ENCODE results near the gene MAP4K2.

Gene MAP4K2

DNA sequence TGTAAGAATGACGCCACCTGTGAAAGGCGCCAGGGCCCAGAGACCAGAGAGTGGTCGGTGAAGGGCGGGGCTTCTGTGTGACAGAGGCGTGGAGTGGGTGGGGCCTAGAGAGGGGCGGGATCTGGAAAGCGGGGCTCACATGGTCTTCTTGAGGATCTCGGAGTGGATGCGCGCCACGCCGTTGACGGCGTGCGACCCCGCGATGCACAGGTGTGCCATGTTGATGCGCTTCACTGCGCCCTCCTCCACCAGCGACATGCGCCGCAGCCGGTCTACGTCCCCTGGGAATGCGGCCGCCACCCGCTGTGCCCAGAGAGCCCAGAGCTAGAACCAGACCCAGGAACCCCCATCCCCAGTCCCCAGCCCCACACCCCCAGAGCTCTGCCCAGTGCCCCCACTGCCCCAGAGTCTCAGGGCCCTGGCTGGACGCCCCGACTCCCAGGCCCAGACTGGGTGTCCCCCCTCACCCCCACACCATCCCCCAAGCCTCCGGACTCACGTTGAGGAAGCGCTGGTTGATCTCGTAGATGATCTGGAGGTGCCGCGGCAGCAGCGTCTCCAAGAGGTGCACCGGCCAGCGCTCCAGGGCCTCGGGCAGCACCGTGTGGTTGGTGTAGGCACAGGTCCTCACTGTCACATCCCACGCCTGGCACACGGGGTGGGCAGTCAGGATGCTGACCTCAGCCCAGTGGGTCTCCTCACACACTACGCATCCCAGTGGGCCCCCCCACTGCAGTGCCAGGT is 49.5 kb downstream of the MAP4K2 start:
- DNase-seq = no peak

DNA sequence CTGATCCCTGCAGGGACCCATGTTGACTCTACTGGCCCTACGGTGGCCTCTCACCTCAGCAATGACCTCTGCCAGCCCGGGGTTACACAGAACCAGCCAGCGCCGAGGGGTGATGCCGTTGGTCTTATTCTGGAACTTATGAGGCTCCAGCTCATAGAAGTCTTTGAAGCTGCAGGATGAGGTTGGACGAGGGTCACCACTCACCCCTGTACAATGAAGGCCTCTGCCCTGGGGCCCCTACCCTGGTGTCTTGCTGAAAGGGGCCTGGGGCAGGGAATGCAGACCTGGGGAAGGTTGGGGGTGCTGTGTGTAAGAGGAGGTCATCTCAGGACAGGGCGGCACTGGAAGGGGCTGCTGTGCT is 50.0 kb downstream of the MAP4K2 start:
- no peak for DNase-seq

DNA sequence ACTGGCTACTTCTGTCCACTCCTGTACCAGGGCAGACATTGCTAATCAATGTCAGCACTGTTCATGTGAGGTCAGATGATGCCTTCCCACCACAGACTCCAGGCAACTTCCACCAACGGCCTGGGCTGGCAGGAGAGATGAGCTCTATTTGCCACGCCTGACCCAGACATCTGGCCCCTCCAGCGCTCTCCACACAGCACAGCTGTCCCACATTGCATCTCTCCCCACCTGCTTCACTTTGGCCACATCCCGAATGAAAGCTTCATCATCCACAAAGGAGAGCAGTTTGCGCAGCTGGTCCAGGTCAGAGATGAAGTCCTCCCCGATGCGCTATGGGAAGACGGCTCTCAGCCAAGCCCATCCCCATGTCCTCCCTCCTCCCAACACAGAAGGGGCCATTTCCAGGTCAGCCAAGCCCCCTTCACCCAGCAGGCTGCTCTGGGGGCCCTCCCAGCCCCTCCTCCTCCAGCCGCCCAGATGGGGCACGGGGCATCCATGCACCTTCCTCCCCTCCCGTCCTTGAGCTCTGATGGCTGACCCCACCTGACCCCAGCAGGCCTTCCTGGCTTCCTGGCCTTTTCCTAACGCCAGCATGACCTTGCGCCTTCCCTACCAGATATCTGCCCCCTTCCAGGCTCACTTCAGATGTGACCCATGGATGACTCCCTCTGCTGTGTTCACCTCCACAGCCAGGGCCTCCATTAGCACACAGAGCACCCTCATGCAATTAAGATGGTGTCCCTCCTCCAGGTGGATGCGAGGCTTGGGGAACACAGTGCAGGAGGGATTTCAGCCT is 50.6 kb downstream of the MAP4K2 start:
- DNase-seq = no peak

DNA sequence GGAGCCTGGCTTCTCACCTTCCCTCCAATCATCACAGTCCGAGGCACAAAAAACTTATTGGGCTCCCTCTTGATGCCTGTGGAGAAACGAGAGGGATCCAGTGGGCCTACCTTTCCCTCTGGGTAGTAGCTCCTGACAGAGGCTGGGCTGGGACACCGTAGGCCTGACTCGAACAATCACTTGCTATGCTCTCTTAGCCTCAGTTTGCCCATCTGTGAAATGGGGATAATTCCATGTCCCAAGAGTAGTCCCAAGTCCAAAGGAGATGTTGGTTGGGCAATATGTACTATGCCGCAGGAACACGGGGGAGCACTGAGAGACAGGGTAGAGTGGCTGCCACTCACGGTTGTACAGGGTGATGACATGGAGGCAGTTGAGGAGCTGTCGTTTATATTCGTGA is 51.4 kb downstream of the MAP4K2 start:
- DNase-seq = no peak

DNA sequence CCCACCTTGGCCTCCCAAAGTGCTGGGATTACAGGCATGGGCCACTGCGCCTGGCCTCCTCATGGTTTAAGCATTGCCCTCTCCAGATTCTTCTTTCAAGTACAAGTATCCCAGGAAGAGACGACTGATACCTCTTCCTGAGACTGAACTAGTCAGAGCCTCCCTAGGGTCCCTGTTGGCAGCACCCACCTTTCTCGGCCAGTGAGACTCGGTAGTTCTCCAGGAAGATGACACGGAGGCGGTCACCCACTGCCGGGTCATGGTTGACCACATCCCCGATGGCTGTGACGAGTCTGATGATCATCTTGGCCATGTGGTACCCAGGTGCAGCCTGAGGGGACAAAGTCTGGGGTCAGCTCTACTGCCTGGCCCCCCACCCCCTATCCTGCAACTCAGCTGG is 51.9 kb downstream of the MAP4K2 start:
- DNase-seq = no peak

DNA sequence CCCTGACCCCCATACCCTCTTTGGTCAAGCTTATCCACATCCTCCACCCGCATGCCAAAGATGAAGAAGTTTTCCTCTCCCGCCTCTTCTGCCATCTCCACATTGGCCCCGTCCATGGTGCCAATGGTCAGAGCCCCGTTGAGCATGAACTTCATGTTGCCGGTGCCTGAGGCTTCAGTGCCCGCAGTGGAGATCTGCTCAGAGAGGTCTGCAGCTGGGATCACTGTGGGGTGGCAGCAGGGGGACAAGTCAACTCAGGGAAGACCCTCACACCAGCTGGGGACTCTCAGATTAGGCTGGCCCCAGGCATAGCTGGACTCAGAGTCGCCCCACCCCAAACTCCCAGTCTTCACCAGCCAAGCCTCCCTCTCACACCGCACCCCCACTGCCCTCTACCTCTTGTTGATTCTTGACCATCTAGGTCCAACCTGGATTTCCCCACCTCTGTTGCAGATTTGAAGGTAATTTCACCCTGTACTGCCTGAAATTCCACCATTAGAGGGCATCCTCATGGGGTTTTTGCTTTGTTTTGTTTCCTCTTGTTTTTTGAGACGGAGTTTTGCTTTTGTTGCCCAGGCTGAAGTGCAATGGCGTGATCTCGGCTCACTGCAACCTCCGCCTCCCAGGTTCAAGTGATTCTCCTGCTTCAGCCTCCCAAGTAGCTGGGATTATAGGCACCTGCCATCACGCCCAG is 52.5 kb downstream of the MAP4K2 start:
- DNase-seq = no peak

DNA sequence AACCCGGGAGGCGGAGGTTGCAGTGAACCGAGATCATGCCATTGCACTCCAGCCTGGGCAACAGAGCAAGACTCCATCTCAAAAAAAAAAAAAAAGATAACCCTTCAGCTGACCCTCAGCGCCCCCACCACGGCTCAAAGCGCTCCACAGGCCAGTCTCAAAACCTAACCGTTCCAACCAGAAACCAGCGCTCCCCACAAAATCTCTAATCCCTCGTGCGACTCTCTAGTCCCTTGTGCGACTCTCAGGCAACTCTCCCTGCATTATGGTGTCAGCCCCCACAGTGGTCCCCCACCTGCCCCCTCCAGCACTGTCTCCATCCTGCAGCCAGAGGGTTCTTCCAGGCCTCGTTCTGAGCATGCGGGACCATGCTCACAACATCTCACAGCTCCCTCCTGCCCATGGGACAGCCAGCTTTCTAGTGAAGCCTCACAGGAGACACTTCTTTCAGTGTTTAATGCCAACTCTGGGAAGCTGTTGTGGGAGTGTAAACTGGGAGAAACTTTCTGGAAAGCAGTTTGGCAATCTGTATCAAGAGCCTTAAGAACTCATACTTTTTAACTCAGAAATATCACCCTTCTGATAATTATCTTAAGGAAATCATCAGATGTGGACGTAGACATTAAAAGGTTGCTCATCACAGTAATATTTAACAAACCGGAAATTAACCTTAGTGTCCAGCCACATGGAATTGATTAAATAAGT is 54.9 kb downstream of the MAP4K2 start:
- no peak for DNase-seq

DNA sequence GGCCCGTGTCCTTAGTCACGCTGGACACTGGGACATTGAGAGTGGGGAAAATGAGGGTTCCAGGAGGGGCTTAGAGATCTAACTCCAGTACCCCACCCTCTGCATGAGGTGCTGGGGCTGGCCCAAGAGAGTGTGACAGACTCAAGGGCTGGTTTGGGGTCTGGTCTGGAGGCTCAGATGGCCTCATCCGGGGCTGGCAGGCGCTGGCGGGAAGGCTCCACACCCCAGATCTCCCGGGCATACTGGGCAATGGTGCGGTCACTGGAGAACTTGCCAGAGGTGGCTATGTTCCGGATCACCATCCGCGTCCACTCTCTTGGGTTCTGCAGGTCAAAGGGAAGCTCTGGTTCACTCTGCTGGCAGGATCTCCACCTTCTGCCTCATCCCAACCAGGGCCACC is 56.5 kb downstream of the MAP4K2 start:
- no peak for DNase-seq

DNA sequence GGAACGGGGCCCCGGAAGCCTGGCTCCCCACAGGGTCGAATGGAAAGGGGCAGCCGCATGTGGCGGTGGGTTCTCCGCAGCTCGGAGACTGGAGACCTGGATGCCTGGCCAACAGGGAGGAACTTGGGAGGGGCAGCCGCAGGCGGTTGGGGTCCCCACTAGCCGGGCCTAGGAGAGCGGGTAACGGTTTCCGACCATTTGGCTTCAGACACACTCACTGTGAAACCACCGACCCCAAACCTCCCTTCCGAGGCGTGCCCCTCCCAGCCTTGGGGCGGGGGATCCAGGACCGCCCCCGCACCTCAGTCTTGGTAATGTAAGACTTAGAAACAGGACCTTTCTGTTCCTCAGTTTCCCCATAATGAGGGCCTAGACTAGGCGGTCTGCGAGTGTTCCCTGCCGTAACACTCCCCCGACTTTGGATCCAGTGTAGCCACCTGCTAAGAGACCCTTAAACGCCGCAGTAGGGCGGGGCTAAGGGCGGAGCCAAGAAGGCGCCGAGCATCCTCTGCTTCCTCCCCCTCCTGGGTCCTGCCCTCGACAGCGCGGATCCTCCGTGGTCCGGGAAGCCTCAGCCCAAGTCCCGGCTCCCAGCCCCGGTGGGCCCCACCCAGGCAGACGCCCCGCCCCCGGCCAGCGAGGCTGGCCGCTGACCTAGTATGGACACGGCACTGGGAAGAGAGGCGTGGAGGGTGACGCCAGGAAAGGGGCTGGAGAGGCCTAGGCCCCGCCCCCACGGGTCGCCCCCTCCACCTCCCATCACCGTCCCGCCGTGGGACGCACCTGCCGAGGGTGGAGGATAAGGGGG is 57.3 kb downstream of the MAP4K2 start:
- peak; percentile 98 for DNase-seq

DNA sequence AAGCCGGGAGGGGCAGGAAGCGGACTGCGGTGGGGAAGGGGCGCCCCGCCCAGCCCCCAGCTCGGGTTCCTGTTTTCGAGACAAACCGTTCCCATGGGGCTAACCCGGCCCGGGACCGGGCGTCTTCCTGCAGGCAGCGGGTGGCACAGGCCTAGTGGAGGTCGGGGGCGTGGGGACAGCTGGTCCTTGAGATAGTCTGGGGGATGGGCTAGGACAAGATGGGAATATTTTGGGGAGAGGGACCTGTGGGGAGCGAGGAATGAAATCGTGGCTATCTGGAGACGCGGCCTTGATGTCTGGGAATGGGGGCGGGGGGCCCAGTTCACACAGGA is 57.9 kb downstream of the MAP4K2 start:
- peak; percentile 96 for DNase-seq

DNA sequence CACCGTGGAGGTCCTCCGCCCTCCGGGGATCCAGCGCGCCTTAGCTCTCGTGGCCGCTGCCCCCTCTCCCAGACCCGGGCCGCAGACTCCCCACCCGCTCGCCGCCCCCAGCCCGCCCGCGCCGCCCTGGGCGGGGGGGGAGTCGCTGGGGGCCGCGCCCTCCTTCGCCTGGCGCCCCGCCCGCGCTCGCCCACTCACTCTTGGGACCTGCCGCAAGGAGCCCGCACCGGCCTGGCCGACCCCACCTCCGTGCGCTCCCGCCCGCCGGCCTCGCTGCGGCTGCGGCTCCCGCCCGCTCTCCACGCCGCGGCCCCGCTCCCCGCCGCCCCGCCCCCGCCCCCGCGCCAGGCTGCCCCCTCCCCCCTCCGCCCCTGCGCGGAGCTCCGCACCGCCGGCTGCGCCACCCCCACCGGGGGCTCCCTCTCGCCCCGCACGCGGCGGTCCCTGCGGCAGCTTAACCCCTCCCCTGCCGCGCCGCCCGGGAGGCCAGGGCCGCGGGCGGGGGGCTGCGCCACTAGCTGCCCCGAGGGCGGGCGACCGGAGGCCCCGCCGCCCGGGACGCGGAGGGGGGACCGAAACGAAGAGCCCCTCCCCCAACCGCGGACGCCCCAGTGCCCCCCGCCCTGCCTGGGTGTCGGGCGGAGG is 58.3 kb downstream of the MAP4K2 start:
- DNase-seq = peak; percentile 86

DNA sequence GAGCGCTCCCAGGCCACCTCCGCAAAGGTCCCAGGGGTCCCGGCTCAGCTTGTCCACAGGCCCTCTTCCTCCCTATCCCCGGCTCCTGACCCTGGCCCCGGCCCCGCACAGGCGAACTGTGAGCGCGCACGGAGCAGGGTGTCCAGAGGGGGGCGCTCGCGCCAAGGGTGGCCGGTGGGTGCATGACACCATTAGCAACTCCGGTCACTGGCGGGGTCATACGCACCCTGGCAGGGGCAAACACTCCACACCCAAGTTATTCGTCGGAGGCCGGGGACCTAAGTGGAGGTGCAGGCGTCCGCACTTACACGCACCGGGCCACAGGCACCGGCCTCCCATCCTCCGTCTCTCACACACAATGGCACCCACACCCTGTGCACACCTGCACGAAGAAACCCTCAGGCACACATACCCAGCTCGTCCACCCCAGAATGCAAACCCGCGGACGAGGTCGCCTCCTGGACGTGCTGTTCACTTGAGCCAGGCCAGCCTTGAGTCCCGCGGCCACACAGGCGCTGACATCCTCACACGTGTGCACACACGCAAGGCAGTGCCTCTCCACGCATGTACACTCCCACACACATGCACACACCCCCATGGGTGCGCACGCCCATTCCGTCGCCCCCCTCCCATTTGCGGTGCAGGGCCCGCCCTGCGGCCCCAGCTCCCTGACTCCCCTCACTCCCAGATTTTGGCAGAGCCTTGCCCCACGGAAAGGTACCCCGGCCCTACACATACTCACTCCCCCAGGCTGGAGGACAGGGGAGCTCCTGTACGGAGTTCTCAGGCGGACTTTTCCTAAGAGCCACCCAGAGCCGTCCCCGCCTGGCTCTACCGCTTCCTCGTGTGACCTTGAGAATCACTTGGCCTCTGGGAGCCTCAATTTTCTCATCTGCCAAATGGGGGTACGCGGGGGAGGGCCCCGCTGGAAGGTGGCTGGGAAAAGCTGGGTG is 59.1 kb downstream of the MAP4K2 start, which contains the start of gene RASGRP2:
RASGRP2 (minus strand) TSS at position 552 of the 953 bp plus-strand sequence. CDS start 1,276 bp downstream, outside the sequence.
- DNase-seq = peak; percentile 94

DNA sequence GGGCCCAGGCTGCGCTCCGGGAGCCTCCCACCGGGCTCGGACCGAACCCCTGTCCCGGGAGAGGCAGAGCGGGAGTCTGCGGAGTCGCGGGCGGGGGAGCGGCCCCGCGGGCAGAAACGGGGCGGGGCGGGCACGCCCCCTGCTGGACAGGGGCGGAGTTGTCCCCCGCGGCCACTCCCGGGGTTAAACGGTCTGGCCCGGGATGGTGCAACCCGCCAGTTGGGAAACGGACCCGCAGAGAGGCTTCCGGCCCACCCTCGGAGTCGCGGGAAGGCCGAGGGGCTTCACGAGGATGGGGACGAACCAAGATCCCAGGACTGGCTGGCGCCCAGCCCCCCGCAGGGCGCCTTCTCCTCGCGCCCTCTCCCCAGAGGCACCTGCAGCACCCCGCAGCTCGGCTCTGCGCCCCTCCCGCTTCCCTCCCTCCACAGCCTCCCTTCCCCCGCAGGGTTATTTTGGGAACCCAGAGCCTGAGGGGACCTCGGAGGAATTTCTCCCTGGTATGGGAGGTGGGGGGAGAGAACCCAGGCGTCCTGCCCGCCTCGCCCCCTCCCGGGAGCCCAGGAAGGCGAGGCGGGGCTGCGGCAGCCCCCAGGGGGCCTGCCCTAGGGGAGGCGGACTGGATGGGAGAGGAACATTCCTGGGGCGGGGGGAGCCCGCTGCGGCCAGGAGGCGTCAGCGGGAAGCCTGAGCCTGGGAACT is 60.0 kb downstream of the MAP4K2 start:
- DNase-seq = peak; percentile 93

DNA sequence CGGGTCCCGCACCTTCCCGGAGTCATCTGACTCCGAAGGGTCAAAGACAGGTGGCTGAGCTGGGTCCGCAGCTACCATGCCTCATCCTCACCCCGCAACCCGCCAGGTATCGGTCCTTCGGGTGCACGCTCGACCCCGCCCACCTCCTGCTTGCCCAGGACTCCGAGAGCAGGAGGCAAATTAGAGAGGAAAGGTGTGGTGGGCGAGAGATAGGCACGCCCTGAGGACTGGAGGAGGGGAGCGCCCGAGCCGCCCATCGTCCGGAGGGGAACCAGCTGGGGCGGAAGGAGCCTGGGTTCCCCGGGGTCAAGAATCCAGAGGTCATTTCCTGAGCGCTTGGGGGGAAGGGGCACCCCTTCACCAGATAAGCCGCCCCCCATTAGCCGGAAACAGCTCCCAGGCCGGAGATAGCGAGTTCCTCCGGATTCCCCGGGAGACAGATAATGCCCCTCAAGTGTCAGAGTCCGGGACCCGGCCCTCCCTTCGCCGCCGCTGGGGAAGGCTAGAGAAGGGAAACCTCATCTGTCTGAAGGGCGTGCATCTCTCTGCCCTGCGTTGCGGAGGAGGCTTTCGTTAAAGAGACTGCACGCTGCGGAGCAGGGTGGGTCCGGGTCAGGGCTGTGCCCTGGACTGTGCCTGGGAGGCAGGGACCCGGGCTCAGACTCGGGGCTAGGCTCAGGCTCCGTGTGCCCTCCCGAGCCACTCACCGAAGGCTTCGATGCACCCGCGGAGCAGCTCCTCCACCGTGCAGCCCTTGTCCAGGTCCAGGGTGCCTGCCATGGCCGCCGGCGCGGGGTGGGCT is 60.7 kb downstream of the MAP4K2 start:
- DNase-seq = no peak

DNA sequence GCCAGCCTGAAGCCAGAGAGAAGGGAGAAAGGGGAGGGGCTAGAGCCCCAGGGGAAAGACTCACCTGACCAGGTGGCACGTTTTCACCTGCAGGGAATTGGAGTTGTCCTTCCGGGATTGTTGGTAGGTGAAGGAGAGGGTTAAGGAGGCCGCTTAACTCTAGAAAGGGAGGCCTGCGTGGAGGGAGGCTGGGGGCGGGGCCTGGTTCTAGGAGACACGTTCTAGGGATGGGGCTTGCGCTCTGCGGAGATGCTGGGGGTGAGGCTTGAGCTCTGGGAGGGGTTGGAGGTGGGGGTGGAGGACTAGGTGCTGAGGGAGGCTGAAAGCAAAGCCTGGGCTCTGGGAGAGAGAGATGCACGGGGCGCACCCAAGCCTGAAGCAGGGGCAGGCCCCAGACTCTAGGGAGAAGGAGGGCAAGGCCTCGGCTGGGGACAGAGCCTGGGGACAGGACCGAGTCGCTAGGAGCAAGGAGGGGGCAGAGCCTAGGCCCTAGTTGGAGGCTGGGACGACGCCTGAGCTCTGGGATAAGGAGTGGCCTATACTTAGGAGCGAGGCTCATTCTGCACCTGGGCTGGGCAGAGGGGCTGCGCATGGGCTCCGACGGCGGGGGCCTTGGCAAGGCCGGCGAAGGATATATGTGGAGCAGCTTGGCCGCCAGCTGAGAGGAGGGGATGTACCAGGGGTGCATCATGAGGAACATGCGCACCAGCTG is 61.5 kb downstream of the MAP4K2 start:
- DNase-seq = no peak

DNA sequence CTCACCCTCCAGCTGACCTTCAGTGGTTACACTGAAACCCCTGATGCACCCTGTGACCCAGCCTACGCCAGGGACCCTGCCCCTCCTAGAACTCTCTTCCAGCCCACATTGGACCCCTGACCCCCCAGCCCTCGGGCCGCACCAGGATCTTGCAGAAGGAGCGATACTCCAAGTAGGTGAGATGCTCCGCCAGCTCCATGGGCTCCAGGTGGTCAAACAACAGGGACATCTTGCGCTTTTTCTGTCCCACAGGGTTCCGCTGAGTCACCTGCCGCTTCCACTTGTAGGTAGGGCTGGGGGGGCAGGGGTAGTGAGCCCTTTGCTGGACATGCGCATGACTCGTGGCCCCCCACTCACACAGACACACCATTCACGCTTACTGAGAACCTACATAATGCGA is 63.1 kb downstream of the MAP4K2 start:
- no peak for DNase-seq

DNA sequence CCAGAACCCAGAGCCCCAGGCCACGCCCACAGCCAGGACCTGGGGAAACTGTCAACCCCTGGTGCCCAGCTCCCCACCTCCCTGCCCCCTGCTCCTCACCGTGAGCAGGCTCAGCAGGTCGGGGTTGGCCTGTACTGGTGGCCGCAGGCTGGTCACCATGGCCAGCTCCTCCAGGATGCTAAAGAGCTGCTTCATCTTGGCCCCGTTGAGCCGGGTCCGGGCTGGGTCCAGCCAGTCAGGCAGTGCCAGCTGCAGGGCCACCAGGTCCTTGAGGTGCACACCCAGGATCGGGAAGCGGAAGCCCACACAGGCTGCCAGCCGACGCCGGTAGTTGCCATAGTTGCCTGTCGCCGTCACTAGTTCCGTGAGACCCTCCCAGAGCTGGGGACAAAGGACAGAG is 66.4 kb downstream of the MAP4K2 start:
- DNase-seq = no peak

DNA sequence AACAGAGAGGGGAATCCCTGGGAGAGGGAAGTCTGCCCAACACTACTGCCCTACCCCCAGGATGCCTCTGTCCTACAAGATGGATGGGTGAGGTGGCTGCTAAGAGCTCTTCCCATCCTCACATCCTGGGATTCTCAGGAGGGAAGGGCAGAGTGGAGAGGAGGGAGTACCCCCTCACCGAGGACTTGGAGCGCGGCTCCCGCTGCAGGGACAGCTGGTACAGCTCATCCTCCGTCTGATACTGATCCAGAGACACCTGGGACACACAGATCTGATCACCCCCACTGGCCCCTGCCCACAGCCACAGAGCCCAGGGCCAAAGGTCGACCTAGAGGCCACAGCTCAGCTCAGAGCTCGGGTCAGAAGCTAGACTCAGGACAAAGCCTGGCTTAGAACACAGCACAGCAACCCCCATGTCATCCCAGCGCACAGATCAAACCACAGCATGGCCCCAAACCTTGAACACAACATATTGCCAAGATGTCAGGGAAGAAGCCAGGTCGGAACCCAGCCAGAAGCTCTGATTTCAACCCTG is 67.2 kb downstream of the MAP4K2 start:
- no peak for DNase-seq

Measured in KG1 (cell line).